Gastrocnemius medialis (tissue), 4 donors: ENCODE measurements around the gene PNMA1. TPM values are rescaled to one million over a fixed set of nuclear protein-coding genes. Genes with fewer than 3 reads are reported as not detected.
A peak's percentile ranks its signal among the peaks of the same experiment; 100 is the strongest.

Experiments
- ATAC-seq, 2 donors: fragments of 150-250 bp; one replicate each; pipeline ENCODE4 v1.9.1; 2016
- DNase-seq, 2 donors: peaks; one replicate each; pipeline ENCODE4 v3.0.0-alpha.2; 2019
- H3K27ac ChIP-seq, 4 donors: fragments of 200-600 bp; sonication (generic); 1 replicate in 1 of 4; 2 replicates in 3 of 4; pipeline ENCODE4 v1.5.1; 2016 to 2018; ENCODE audit warnings: mild to moderate bottlenecking in 2 of 4, moderate library complexity in 1 of 4
- H3K27me3 ChIP-seq, 3 donors: fragments of 200-600 bp; sonication (generic) in 2 of 3; 1 replicate in 1 of 3; 2 replicates in 2 of 3; pipeline versions ENCODE4 v1.5.1 to v1.6.0; 2016 to 2019; ENCODE audit warnings: mild to moderate bottlenecking in 1 of 3, moderate library complexity in 1 of 3
- H3K36me3 ChIP-seq, 2 donors: fragments of 200-600 bp; sonication (generic) in 1 of 2; one replicate each; pipeline ENCODE4 v1.5.1; 2017 to 2018
- H3K4me1 ChIP-seq, 2 donors: fragments of 200-600 bp; sonication (generic) in 1 of 2; one replicate each; pipeline ENCODE4 v1.5.1; 2016 to 2017; ENCODE audit warnings: mild to moderate bottlenecking in 2 of 2
- H3K4me3 ChIP-seq, 4 donors: fragments of 200-600 bp; sonication (generic) in 3 of 4; 1 replicate in 1 of 4; 2 replicates in 3 of 4; pipeline ENCODE4 v1.5.1; 2016 to 2019; ENCODE audit warnings: mild to moderate bottlenecking in 2 of 4
- H3K9me3 ChIP-seq, 3 donors: fragments of 200-600 bp; sonication (generic) in 2 of 3; 1 replicate in 1 of 3; 2 replicates in 2 of 3; pipeline ENCODE4 v1.5.1; 2016 to 2019
- POLR2A ChIP-seq, 2 donors: fragments of 450-650 bp; IDR thresholded peaks; one replicate each; pipeline ENCODE4 v1.6.1; 2017; ENCODE audit warnings: antibody characterized with exemption in 2 of 2, mild to moderate bottlenecking in 2 of 2, moderate library complexity in 2 of 2
- in situ Hi-C, 4 donors: fragments of 200-750 bp; cut with MboI; loops; one replicate each; pipeline versions ENCODE4 v1.15.0 to v1.8.0; 2017; ENCODE audit warnings: low sequenced_read_pairs in 4 of 4
- intact Hi-C: fragments of 100-400 bp; cut with DNase I; formaldehyde crosslinking; loops from one replicate; pipeline ENCODE4 v1.15.1; 2023; ENCODE audit warnings: low total_unique reads
- total RNA-seq, 4 donors: library from RNA; depleted of rRNA; stranded (reverse); fragments of >200 nt; gene quantifications; one replicate each; pipeline versions ENCODE4 v1.1.0 to v1.2.3, GENCODE V29; 2016
- TF ChIP-seq, protein P1 (sequence below), 5 experiments: fragments of 450-650 bp in 3 of 5; fragments of 200-600 bp in 2 of 5; sonication (generic) in 2 of 5; IDR thresholded peaks in 4 of 5; conservative IDR thresholded peaks in 1 of 5; 1 replicate in 4 of 5; 2 replicates in 1 of 5; pipeline ENCODE4 v1.5.1; 2016 to 2019; ENCODE audit warnings: antibody characterized with exemption in 5 of 5, mild to moderate bottlenecking in 3 of 5, moderate library complexity in 3 of 5

Gene PNMA1
- total RNA-seq, 4 donors from 2014 or later = 7.6 to 18.5 (median 8.8) TPM

DNA sequence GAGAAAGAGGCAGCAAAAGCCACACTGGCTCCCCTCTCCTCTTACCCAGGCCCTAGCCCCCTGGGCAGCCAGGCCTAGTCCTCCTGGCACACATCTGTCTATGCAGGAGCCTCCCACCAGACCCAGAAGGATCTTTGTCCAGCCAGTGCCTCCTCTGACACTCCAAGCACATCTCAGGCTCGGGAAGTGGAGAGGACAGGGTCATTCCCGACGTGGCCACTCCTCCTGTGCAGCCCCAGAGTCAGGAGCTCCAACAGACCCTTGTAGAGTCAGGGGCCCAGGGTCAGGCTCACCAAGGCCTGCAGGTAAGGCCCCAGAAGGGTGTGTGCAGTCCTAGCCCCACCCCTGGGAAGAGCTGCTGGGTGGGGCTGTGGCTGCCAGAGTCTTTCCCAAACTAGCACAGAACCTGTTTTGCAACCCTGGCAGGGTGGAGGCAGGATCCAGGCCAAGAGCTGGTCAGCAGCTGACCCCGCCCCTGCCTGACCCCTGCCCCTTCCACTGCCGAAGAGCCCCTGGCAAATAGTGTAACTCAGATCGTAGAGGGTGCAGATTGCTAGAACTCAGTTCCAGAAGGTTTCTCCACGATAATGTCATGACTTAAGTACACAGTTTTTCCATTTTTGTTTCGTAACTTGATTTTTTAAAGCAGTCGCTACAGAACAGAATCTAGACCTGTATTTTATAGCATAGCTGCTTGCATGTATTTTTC, 26.6 kb upstream of the PNMA1 start:
- Histone ChIP-seq H3K27ac (peak overlapping the region; percentile 71 to 85 (median 80)), H3K36me3 (peaks cover 0 to 24% of the 10 kb centered on the region in 2 donors), H3K4me1 (peaks cover 68 to 75% of the 10 kb centered on the region in 2 donors), H3K27me3 (no peaks in the 10 kb centered on the region), H3K4me3 (peak overlapping the region; percentile 9 to 31 (median 11)), H3K9me3 (no peaks in the 10 kb centered on the region)
- TF ChIP-seq, protein P1, sequence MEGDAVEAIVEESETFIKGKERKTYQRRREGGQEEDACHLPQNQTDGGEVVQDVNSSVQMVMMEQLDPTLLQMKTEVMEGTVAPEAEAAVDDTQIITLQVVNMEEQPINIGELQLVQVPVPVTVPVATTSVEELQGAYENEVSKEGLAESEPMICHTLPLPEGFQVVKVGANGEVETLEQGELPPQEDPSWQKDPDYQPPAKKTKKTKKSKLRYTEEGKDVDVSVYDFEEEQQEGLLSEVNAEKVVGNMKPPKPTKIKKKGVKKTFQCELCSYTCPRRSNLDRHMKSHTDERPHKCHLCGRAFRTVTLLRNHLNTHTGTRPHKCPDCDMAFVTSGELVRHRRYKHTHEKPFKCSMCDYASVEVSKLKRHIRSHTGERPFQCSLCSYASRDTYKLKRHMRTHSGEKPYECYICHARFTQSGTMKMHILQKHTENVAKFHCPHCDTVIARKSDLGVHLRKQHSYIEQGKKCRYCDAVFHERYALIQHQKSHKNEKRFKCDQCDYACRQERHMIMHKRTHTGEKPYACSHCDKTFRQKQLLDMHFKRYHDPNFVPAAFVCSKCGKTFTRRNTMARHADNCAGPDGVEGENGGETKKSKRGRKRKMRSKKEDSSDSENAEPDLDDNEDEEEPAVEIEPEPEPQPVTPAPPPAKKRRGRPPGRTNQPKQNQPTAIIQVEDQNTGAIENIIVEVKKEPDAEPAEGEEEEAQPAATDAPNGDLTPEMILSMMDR (IDR thresholded peaks at IDR 0.05 in 4 of 5, conservative IDR thresholded peaks at IDR 0.05 in 1 of 5) = no peak
- TF ChIP-seq POLR2A (IDR thresholded peaks at IDR 0.05) = no peak
- DNase-seq = peak; percentile 74 to 90
- intact Hi-C loops = no loop called here
- in situ Hi-C loops = loop anchor here in 1 of 4 donors (10.0 kb wide), 1 partner anchor 54 kb away; no protein-coding TSS in a partner anchor
- ATAC-seq = peak; percentile 86 to 89

DNA sequence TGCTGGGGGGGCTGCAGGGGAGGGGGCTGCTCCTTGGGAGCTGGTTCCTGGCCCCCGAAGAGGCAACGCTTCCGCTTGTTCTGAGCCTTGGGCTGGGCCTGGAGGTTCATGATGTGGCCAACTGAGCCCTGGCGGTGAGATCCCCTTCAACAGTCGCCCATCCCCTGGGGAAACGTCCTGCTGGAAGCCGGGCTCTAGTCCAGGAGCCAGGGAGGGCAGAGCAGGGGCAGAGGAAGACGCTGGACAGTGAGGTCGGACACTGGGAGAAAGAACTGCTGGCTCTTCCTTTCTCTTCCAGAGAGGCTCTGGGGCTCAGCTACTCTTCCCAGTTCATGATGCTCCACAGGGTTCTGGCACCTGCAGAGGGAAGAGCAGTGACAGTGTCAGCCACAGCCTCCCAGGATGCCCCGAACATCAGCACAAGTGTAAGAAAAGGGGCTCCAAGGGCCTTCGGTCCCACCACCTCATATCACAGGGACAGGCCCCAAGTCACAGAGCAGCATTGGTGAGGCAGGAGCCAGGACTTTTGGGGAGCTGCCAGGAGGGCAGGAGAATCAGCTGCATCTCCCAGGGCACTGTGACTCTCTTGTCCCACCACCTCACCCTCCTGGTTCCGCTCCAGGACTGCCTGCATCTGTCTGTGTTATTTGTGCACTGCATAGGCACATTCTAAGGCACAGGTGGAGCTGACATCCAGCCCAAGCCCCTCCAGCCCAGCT, 25.9 kb upstream of the PNMA1 start:
- no peak for DNase-seq
- TF ChIP-seq POLR2A (IDR thresholded peaks at IDR 0.05) = no peak
- TF ChIP-seq, protein P1 (IDR thresholded peaks at IDR 0.05 in 4 of 5, conservative IDR thresholded peaks at IDR 0.05 in 1 of 5) = no peak
- in situ Hi-C loops = loop anchor here in 2 of 4 donors (10.0 kb wide), 2 partner anchors 55 to 85 kb away; no protein-coding TSS in a partner anchor
- Histone ChIP-seq H3K9me3 (no peaks in the 10 kb centered on the region), H3K27ac (peak overlapping the region; percentile 71 to 85 (median 80)), H3K36me3 (peaks cover 0 to 31% of the 10 kb centered on the region in 2 donors), H3K4me3 (peak overlapping the region in 1 of 4 donors; percentile 1), H3K27me3 (no peaks in the 10 kb centered on the region), H3K4me1 (peaks cover 61 to 68% of the 10 kb centered on the region in 2 donors)
- intact Hi-C loops = no loop called here
- ATAC-seq = no peak

DNA sequence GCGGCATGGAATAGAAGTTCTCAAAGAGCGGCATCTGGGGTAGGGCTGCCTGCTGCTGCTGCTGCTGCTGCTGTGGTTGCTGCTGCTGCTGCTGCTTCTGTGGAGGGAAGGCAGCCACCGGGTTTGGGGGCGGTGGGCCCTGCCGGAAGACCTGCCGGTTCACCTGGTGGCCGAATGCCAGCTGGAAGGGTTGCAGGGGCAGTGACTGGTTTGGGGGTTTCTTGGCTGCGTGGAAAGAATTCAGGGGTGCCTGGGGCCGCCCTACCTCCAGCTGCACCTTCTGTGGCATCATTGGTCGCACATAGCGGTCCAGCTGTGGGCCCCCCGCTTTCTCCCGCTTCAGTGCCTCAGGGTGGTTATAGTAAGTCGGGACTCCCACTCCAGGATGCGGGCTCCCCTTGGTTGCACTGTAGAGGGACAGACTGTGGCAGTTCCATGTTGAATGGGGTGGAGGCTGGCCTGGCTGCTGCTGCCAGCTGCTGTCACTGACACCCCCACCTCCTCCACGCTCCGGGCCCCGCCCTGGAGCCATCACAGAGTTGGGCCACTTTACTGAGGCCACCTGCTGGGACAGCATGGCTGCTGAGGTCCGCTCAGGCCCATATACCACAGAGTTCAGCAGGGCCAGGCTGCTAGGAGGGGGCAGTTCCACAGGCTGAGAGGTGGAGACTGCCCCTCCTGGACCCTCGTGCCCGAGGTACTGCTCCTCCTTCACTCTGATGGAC, 25.2 kb upstream of the PNMA1 start:
- Histone ChIP-seq H3K4me1 (peaks cover 54 to 61% of the 10 kb centered on the region in 2 donors), H3K36me3 (peaks cover 0 to 38% of the 10 kb centered on the region in 2 donors), H3K27me3 (no peaks in the 10 kb centered on the region), H3K9me3 (no peaks in the 10 kb centered on the region), H3K4me3 (no peak overlapping the region), H3K27ac (peak overlapping the region; percentile 71 to 85 (median 80))
- ATAC-seq (no peak), DNase-seq (no peak)
- in situ Hi-C loops = loop anchor here in 1 of 4 donors (10.0 kb wide), 1 partner anchor 85 kb away; no protein-coding TSS in a partner anchor
- intact Hi-C loops = no loop called here
- TF ChIP-seq, protein P1 (IDR thresholded peaks at IDR 0.05 in 4 of 5, conservative IDR thresholded peaks at IDR 0.05 in 1 of 5) = no peak

- intact Hi-C loops (no loop called here), in situ Hi-C loops (loop anchor here in 1 of 4 donors (10.0 kb wide), 1 partner anchor 86 kb away; no protein-coding TSS in a partner anchor)
- peaks cover 0 to 41% of the 10 kb centered on the region in 2 donors for H3K36me3 ChIP-seq
- H3K27me3 ChIP-seq = no peaks in the 10 kb centered on the region
- TF ChIP-seq, protein P1 (IDR thresholded peaks at IDR 0.05 in 4 of 5, conservative IDR thresholded peaks at IDR 0.05 in 1 of 5) = no peak
- no peak for TF ChIP-seq POLR2A (IDR thresholded peaks at IDR 0.05)
- no peak overlapping the region for H3K4me3 ChIP-seq
- no peaks in the 10 kb centered on the region for H3K9me3 ChIP-seq
- DNase-seq (no peak), ATAC-seq (no peak)
- peaks cover 47 to 54% of the 10 kb centered on the region in 2 donors for H3K4me1 ChIP-seq
- peak overlapping the region; percentile 8 to 85 (median 80) for H3K27ac ChIP-seq
Measured at GRCh38 chr14:73738518-73739173, 24.5 kb upstream of the PNMA1 start.
